ENCODE results near the gene DIDO1.

The DIDO1 gene

GRCh38 chr20:62830251-62830650 lies 96.1 kb downstream of the DIDO1 start:
- no peak for DNase-seq
- no peak overlapping the region for H2BK15ac ChIP-seq (ENCODE audit: low read depth, poor library complexity, severe bottlenecking)
- H3K9me3 ChIP-seq (ENCODE audit: control insufficient read depth, low read length) = no peaks in the 10 kb centered on the region
- H3K4me1 ChIP-seq (ENCODE audit: control insufficient read depth, insufficient read depth, low read depth, low read length) = peaks cover 10% of the 10 kb centered on the region
- H2AFZ ChIP-seq (ENCODE audit: low read depth, low read length) = no peak overlapping the region
- no peak overlapping the region for H3K4ac ChIP-seq (ENCODE audit: low read depth in 1 of 2, low read length in 2 of 2)
- WGBS = no CpG with 5 or more reads among the region's 14 CpGs
- H3K4me2 ChIP-seq (ENCODE audit: low read length, poor library complexity, severe bottlenecking) = no peak overlapping the region
- H2AK5ac ChIP-seq (ENCODE audit: low read length, severe bottlenecking) = no peak overlapping the region
- H3K9ac ChIP-seq (ENCODE audit: low read length) = no peak overlapping the region
- H3K79me1 ChIP-seq (replicated peaks; ENCODE audit: low read length, poor library complexity, severe bottlenecking) = no peaks in the 10 kb centered on the region
- H3K36me3 ChIP-seq (ENCODE audit: control insufficient read depth in 1 of 2, insufficient read depth in 2 of 2, low read depth in 1 of 2, low read length in 2 of 2) = no peaks in the 10 kb centered on the region
- H3K23ac ChIP-seq (ENCODE audit: low read length in 2 of 2) = no peak overlapping the region
- H4K91ac ChIP-seq (ENCODE audit: low read length) = no peak overlapping the region
- no peak overlapping the region for H3K18ac ChIP-seq (ENCODE audit: low read depth in 1 of 2, low read length in 2 of 2)
- no peak overlapping the region for H2BK5ac ChIP-seq (ENCODE audit: low read depth, low read length, poor library complexity, severe bottlenecking)
- no peak overlapping the region for H2BK12ac ChIP-seq (ENCODE audit: low read length in 2 of 2)
- peaks cover 0 to 48% of the 10 kb centered on the region in 2 experiments for H3K27me3 ChIP-seq (ENCODE audit: control insufficient read depth in 1 of 2, insufficient read depth in 1 of 2, low read length in 2 of 2)
- H3K27ac ChIP-seq (ENCODE audit: low read length, poor library complexity, severe bottlenecking) = no peak overlapping the region
- no peak overlapping the region for H2BK120ac ChIP-seq (ENCODE audit: low read depth, low read length)
- no peak overlapping the region for H3K4me3 ChIP-seq (ENCODE audit: insufficient read depth in 1 of 2, low read depth in 1 of 2, low read length in 2 of 2)
- peak overlapping the region in 1 of 2 experiments; percentile 11 for H3K14ac ChIP-seq (ENCODE audit: low read length in 2 of 2)
- H4K8ac ChIP-seq (ENCODE audit: low read length) = no peak overlapping the region

GRCh38 chr20:62829231-62830230 lies 96.8 kb downstream of the DIDO1 start:
- H3K27me3 ChIP-seq (ENCODE audit: control insufficient read depth in 1 of 2, insufficient read depth in 1 of 2, low read length in 2 of 2) = peaks cover 0 to 44% of the 10 kb centered on the region in 2 experiments
- no peak overlapping the region for H4K91ac ChIP-seq (ENCODE audit: low read length)
- no peaks in the 10 kb centered on the region for H3K79me1 ChIP-seq (replicated peaks; ENCODE audit: low read length, poor library complexity, severe bottlenecking)
- 92% methylated on average over 32 of the region's 32 CpGs for WGBS
- no peak overlapping the region for H4K8ac ChIP-seq (ENCODE audit: low read length)
- no peak overlapping the region for H3K4ac ChIP-seq (ENCODE audit: low read depth in 1 of 2, low read length in 2 of 2)
- H2AK5ac ChIP-seq (ENCODE audit: low read length, severe bottlenecking) = no peak overlapping the region
- no peak overlapping the region for H2BK12ac ChIP-seq (ENCODE audit: low read length in 2 of 2)
- H3K27ac ChIP-seq (ENCODE audit: low read length, poor library complexity, severe bottlenecking) = no peak overlapping the region
- DNase-seq = no peak
- no peaks in the 10 kb centered on the region for H3K36me3 ChIP-seq (ENCODE audit: control insufficient read depth in 1 of 2, insufficient read depth in 2 of 2, low read depth in 1 of 2, low read length in 2 of 2)
- no peak overlapping the region for H3K4me3 ChIP-seq (ENCODE audit: insufficient read depth in 1 of 2, low read depth in 1 of 2, low read length in 2 of 2)
- H2BK5ac ChIP-seq (ENCODE audit: low read depth, low read length, poor library complexity, severe bottlenecking) = no peak overlapping the region
- H3K9ac ChIP-seq (ENCODE audit: low read length) = no peak overlapping the region
- H3K23ac ChIP-seq (ENCODE audit: low read length in 2 of 2) = no peak overlapping the region
- H2BK120ac ChIP-seq (ENCODE audit: low read depth, low read length) = no peak overlapping the region
- H2BK15ac ChIP-seq (ENCODE audit: low read depth, poor library complexity, severe bottlenecking) = no peak overlapping the region
- no peak overlapping the region for H2AFZ ChIP-seq (ENCODE audit: low read depth, low read length)
- H3K14ac ChIP-seq (ENCODE audit: low read length in 2 of 2) = no peak overlapping the region
- H3K9me3 ChIP-seq (ENCODE audit: control insufficient read depth, low read length) = no peaks in the 10 kb centered on the region
- peaks cover 16% of the 10 kb centered on the region for H3K4me1 ChIP-seq (ENCODE audit: control insufficient read depth, insufficient read depth, low read depth, low read length)
- no peak overlapping the region for H3K18ac ChIP-seq (ENCODE audit: low read depth in 1 of 2, low read length in 2 of 2)
- no peak overlapping the region for H3K4me2 ChIP-seq (ENCODE audit: low read length, poor library complexity, severe bottlenecking)

- DNase-seq = no peak
- no peaks in the 10 kb centered on the region for H3K9me3 ChIP-seq (ENCODE audit: control insufficient read depth, low read length)
- no peak overlapping the region for H3K9ac ChIP-seq (ENCODE audit: low read length)
- no peaks in the 10 kb centered on the region for H3K79me1 ChIP-seq (replicated peaks; ENCODE audit: low read length, poor library complexity, severe bottlenecking)
- no peak overlapping the region for H3K14ac ChIP-seq (ENCODE audit: low read length in 2 of 2)
- no peak overlapping the region for H3K27ac ChIP-seq (ENCODE audit: low read length, poor library complexity, severe bottlenecking)
- H4K8ac ChIP-seq (ENCODE audit: low read length) = no peak overlapping the region
- H3K4me3 ChIP-seq (ENCODE audit: insufficient read depth in 1 of 2, low read depth in 1 of 2, low read length in 2 of 2) = no peak overlapping the region
- H3K36me3 ChIP-seq (ENCODE audit: control insufficient read depth in 1 of 2, insufficient read depth in 2 of 2, low read depth in 1 of 2, low read length in 2 of 2) = no peaks in the 10 kb centered on the region
- no peak overlapping the region for H3K4ac ChIP-seq (ENCODE audit: low read depth in 1 of 2, low read length in 2 of 2)
- WGBS = 87% methylated on average over 27 of the region's 29 CpGs
- no peak overlapping the region for H4K91ac ChIP-seq (ENCODE audit: low read length)
- no peak overlapping the region for H2BK5ac ChIP-seq (ENCODE audit: low read depth, low read length, poor library complexity, severe bottlenecking)
- no peak overlapping the region for H2AK5ac ChIP-seq (ENCODE audit: low read length, severe bottlenecking)
- no peak overlapping the region for H2BK12ac ChIP-seq (ENCODE audit: low read length in 2 of 2)
- H2AFZ ChIP-seq (ENCODE audit: low read depth, low read length) = no peak overlapping the region
- no peak overlapping the region for H2BK120ac ChIP-seq (ENCODE audit: low read depth, low read length)
- H3K18ac ChIP-seq (ENCODE audit: low read depth in 1 of 2, low read length in 2 of 2) = no peak overlapping the region
- H3K4me1 ChIP-seq (ENCODE audit: control insufficient read depth, insufficient read depth, low read depth, low read length) = peaks cover 25% of the 10 kb centered on the region
- H3K4me2 ChIP-seq (ENCODE audit: low read length, poor library complexity, severe bottlenecking) = no peak overlapping the region
- H2BK15ac ChIP-seq (ENCODE audit: low read depth, poor library complexity, severe bottlenecking) = no peak overlapping the region
- peaks cover 0 to 41% of the 10 kb centered on the region in 2 experiments for H3K27me3 ChIP-seq (ENCODE audit: control insufficient read depth in 1 of 2, insufficient read depth in 1 of 2, low read length in 2 of 2)
- no peak overlapping the region for H3K23ac ChIP-seq (ENCODE audit: low read length in 2 of 2)
These were observed 97.6 kb downstream of the DIDO1 start for GRCh38 chr20:62828511-62829230.

- H2AFZ ChIP-seq (ENCODE audit: low read depth, low read length) = no peak overlapping the region
- no peak overlapping the region for H3K4me2 ChIP-seq (ENCODE audit: low read length, poor library complexity, severe bottlenecking)
- no peak overlapping the region for H3K4me3 ChIP-seq (ENCODE audit: insufficient read depth in 1 of 2, low read depth in 1 of 2, low read length in 2 of 2)
- H3K4ac ChIP-seq (ENCODE audit: low read depth in 1 of 2, low read length in 2 of 2) = no peak overlapping the region
- H3K18ac ChIP-seq (ENCODE audit: low read depth in 1 of 2, low read length in 2 of 2) = no peak overlapping the region
- no peak for DNase-seq
- H2AK5ac ChIP-seq (ENCODE audit: low read length, severe bottlenecking) = no peak overlapping the region
- no peak overlapping the region for H3K23ac ChIP-seq (ENCODE audit: low read length in 2 of 2)
- H3K14ac ChIP-seq (ENCODE audit: low read length in 2 of 2) = no peak overlapping the region
- WGBS = 89% methylated on average over 8 of the region's 9 CpGs
- peaks cover 0 to 39% of the 10 kb centered on the region in 2 experiments for H3K27me3 ChIP-seq (ENCODE audit: control insufficient read depth in 1 of 2, insufficient read depth in 1 of 2, low read length in 2 of 2)
- no peaks in the 10 kb centered on the region for H3K79me1 ChIP-seq (replicated peaks; ENCODE audit: low read length, poor library complexity, severe bottlenecking)
- no peak overlapping the region for H2BK5ac ChIP-seq (ENCODE audit: low read depth, low read length, poor library complexity, severe bottlenecking)
- H2BK120ac ChIP-seq (ENCODE audit: low read depth, low read length) = no peak overlapping the region
- H4K91ac ChIP-seq (ENCODE audit: low read length) = no peak overlapping the region
- H2BK15ac ChIP-seq (ENCODE audit: low read depth, poor library complexity, severe bottlenecking) = no peak overlapping the region
- H3K4me1 ChIP-seq (ENCODE audit: control insufficient read depth, insufficient read depth, low read depth, low read length) = peaks cover 31% of the 10 kb centered on the region
- no peak overlapping the region for H3K9ac ChIP-seq (ENCODE audit: low read length)
- H3K9me3 ChIP-seq (ENCODE audit: control insufficient read depth, low read length) = no peaks in the 10 kb centered on the region
- no peak overlapping the region for H3K27ac ChIP-seq (ENCODE audit: low read length, poor library complexity, severe bottlenecking)
- H4K8ac ChIP-seq (ENCODE audit: low read length) = no peak overlapping the region
- no peak overlapping the region for H2BK12ac ChIP-seq (ENCODE audit: low read length in 2 of 2)
- H3K36me3 ChIP-seq (ENCODE audit: control insufficient read depth in 1 of 2, insufficient read depth in 2 of 2, low read depth in 1 of 2, low read length in 2 of 2) = no peaks in the 10 kb centered on the region
These were observed 98.3 kb downstream of the DIDO1 start for GRCh38 chr20:62828051-62828450.
